ENCODE results near the gene MAP3K7CL. TPM values are rescaled to one million over a fixed set of nuclear protein-coding genes. Genes with fewer than 3 reads are reported as not detected.
"Not testable (repeated sequence)": the region's sequence is repeated elsewhere in the genome, so short reads cannot be mapped to it uniquely, and the experiment has no call there.

The MAP3K7CL gene
- polyA plus RNA-seq, 1 donor = 9.6 TPM

DNA sequence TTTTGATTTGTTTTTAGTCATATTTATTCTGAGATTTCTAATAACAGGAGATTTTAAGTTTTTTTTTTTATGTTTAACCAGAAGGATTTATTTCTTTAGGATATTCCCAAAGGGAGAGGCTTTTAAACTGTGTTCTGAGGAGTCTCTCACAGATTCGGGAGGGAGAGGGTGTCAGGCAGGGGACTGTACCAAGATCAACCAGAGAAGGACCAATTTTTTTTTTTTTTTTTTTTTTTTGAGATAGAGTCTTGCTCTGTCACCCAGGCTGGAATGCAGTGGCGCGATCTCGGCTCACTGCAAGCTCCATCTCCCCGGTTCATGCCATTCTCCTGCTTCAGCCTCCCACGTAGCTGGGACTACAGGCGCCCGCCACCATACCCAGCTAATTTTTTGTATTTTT lies 37.0 kb downstream of the MAP3K7CL start:
- DNase-seq = not testable (repeated sequence)

DNA sequence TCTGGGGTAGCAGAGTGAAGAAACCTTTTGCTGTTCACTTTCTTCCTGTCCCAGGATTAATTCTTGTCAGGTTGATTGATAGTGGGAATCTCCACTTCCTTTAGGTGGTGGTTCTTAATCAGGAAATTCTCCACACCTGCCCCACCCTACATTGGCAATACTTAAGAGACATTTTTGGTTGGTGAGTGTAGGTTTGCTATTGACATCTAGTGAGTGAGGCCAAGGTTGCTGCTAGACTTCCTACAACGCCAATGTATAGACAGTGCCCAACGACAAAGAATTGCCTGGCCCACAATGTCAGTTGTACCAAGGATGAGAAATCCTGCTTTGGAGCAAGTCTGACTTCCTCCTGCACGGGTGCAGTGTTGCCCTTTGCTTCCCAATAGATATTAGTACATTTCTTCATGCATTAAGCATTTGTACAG lies 38.5 kb downstream of the MAP3K7CL start:
- DNase-seq = no peak

DNA sequence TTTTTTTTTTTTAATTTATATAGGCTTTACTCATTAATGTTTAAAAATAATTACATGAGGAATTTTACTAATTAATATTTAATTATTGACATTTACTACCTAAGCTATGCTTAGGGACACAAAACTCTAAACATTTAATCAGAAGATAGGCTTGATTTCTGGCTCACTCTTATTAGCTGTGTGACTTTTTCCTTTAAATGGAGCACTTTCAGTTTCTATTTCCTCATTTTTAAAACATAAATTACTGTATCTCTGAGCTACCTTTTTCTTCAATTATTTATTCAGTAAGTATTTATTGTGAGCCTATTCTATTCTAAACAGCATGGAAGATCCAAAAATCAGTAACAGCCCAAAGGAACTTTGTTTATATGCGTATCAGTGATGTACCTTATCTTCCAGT lies 40.5 kb downstream of the MAP3K7CL start:
- no peak for DNase-seq

DNA sequence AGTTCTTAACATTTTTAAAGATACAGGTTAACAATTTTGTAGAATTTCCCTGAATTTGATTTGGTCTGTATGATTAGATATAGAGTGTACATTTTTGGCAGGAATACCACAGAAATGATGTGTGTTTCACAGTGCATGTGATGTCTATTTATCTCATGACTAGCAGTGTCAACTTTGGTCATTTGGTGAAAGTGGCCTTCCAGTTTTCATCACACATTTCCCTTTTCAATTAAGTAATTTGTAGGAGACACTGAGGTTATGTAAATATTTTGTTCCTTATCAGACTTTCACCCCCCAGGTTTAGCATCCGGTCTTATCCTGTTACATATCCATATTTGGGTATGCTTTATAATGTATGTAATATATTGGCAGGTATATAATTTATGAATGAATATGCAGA lies 41.8 kb downstream of the MAP3K7CL start:
- no peak for DNase-seq

DNA sequence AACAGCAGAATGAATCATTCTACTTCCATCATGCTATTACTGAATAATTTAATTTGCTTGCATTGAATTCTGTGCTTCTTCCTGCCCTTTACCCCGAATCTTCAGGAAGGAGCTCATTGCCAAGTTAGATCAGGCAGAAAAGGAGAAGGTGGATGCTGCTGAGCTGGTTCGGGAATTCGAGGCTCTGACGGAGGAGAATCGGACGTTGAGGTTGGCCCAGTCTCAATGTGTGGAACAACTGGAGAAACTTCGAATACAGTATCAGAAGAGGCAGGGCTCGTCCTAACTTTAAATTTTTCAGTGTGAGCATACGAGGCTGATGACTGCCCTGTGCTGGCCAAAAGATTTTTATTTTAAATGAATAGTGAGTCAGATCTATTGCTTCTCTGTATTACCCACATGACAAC lies 44.2 kb downstream of the MAP3K7CL start:
- no peak for DNase-seq

DNA sequence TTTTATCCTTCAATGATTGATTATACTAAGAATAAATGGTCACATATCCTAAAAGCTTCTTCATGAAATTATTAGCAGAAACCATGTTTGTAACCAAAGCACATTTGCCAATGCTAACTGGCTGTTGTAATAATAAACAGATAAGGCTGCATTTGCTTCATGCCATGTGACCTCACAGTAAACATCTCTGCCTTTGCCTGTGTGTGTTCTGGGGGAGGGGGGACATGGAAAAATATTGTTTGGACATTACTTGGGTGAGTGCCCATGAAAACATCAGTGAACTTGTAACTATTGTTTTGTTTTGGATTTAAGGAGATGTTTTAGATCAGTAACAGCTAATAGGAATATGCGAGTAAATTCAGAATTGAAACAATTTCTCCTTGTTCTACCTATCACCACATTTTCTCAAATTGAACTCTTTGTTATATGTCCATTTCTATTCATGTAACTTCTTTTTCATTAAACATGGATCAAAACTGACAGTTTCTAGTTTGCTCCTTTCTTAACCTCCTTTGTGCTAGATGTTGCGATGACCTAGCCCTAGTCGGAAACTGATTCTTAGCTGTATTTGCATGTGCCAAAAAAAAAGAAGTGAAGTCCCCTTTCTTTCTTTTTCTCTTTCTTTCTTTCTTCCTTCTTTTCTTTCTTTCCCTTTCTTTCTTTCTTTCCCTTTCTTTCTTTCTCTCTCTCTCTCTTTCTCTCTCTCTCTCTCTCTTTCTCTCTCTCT lies 45.1 kb downstream of the MAP3K7CL start:
- no peak for DNase-seq

DNA sequence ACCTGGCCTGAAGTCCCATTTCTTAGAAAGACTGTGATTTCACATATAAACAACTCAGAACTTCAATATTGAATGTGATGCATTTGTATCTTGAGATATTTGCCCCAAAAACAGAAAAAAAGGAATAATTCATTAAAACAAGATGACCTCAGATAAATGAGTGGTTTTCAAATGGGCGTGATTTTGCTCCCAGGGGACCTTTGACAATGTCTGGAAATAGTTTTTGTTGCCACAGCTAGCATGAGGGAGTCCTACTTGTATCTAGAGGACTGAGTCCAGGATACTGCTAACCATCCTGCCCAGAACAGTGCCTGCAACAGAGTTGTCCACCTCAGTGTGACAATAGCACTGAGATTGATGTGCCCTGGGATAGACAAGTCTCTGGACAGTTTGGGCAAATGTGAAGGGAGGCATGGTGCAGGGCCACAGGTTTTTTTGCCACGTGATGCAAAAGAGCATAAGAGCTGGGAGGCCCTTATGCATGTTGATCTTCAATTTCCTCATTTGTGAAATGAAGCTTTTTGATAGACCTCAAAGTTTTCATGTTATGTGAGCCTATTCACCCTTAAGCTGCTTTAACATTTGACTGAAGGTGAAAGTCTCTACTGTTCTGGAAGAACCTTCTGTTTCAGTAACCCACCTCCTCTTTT lies 46.2 kb downstream of the MAP3K7CL start:
- no peak for DNase-seq

DNA sequence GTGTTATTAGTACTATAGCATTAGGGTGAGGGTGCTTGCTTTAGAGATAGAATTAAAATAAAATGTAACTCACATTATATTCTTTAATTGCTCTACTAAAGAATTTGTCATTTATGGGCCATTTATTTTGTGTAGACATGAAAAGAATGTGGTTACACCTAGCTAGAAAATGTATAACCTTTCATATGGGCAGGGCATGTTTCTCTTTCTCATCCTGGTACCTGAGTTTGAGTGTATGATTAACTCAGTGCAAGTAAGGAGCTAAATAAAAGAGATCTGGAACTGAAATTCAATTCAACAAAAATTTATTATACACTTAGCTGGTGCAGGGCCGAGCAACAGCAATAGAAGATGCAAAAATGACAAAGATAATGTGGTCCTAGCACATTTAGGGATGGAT lies 47.4 kb downstream of the MAP3K7CL start:
- no peak for DNase-seq

DNA sequence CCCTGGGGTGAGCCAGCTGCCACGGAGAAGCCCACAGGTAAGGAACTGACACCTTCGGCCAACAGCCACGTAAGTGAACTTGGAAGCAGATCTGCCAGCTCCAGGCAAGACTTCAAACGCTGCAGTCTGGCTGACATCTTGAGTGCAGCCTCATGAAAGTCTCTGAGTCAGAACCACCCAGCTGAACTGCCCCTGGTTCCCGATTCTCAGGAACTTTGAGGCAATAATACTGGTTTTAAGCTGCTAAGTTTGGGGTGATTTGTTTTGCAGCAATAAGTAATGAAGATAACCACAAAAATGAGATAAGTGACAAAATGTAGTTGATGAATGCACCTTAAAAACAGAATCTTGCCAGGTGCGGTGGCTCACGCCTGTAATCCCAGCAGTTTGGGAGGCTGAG lies 48.5 kb downstream of the MAP3K7CL start:
- no peak for DNase-seq

DNA sequence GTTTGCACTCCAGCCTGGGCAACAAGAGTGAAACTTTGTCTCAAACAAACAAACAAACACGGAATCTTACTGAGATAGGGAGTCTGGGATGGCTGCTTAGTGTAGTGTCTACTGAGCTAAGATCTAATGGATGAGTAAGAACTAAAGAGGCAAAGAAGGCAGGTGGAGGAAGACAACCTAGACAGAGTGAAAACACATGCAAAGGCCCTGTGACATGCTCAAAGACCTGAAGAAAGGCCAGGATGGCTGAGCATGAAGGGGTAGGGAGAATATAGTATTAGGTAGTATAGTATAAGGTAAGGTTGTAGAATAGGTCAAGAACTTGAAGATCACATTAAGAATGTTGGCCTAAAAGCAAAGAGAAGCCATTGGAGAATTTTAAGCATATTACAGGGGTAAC lies 49.1 kb downstream of the MAP3K7CL start:
- DNase-seq = no peak

DNA sequence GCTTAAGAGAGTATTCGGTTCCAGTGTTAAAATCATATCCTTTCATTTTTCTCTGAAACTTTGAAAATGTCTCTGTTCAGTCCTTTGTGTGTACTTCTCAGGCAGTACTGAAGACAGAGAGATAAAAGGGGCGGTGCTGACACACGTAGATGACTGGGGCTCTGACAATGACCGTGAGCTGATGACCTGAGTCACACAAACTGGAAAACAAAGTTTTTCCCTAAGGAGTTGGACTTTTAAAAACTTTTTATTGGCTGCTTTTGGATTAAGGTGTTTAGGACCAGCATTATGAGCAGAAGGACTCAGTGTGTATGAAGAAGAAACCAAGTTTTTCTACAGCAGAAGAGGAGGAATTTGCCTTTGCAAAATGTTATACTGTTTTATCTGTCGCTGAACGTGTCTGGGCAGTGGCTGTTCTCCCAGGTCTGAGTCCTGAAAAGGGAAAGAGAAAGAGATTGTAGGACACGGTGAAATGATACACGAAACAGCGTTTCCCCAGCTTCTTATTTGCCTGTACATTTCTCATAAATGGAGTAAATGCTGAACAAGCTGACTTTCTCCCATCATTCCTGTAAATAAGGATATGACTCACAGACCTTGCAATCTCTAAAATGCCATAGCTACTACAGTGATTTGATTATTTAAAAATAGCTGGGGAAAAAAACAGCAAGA lies 51.5 kb downstream of the MAP3K7CL start:
- no peak for DNase-seq

DNA sequence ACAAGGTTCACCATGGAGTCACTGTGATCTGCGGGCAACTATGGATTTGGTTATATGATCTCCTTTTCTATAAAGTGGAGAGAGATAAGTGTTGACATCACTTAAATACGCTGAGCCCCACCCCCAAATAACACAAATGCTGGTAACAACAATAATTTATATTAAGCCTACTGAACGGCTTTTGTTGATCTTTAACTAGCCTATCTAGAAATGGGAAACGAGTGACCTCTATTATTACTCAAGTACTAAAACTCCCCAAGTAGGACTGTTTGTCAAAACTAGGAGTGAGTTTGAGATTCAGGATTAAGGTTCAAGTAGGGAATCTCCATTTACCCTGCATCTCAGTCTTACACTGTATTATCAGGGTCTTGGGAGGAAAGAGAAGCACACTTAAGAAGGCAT lies 52.2 kb downstream of the MAP3K7CL start:
- no peak for DNase-seq

DNA sequence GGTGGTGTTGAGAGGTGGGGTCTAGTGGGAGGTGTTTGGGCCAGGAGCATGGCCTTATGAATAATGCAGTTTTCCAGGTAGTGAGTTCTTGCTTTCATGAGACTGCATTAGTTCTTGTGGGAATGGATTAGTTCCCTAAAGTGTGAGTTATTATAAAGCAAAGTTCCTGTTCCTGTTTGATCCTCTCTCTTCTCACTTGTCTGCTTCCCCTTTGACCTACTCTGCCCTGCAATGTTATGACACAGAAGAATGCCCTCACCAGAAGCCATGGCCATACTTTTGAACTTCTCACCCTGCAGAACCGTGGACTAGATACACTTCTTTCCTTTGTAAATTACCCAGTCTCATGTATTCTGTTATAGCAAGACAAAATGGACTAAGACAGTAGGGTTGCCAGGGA lies 53.6 kb downstream of the MAP3K7CL start:
- DNase-seq = no peak

DNA sequence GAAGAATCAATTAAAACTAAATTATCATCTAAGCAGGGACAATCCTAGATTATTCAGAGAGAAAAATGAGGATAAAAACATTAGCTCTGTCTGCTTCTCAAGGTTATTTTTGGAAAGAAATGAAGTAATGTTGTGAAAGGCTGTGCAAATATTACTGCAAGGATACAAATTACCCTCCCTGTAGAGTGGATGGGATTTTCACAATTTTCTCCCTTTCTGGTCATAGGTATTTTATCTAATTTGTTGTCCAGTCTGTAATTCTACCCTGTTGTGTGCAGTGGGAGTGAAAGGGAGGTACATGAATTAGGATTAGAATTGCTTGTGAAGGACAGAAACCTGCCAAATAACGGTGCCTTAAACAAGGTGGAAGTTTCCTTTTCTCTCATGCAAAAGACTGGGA lies 54.7 kb downstream of the MAP3K7CL start:
- DNase-seq = no peak

DNA sequence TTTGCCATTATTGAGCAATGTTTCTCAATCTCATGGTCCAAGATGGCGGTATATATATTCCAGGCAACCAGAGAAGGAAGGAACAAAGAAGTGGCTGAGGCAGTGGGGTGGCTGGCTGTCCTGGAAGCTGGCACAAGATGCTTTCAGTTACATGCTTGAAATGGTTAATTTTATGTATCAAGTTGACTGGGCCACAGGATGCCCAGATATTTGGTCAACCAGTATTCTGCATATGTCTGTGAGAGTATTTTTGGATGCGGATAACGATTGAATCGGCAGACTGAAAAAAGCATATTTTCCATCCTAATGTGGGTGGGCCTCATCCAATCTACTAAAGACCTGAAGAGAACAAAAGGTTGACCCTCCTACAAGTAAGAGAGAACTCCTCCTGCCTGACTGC lies 55.2 kb downstream of the MAP3K7CL start:
- DNase-seq = no peak

DNA sequence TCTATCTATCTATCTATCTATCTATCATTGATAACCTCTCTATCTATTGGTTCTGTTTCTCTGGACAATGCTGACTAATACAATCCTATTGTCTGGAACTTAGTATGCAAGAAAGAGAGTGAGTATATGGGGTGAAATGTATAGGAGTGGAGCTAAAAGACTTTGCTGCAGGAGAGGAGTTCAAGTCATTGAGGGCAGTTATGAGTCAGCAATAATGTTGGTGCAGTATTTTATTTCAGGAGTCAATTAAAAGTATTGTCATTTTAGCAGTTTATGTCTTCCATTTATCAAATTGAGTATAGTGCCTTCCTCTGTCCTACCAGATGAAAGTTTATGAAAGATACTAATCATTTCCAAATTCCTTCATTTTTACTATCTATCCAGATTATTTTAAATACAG lies 55.8 kb downstream of the MAP3K7CL start:
- no peak for DNase-seq

DNA sequence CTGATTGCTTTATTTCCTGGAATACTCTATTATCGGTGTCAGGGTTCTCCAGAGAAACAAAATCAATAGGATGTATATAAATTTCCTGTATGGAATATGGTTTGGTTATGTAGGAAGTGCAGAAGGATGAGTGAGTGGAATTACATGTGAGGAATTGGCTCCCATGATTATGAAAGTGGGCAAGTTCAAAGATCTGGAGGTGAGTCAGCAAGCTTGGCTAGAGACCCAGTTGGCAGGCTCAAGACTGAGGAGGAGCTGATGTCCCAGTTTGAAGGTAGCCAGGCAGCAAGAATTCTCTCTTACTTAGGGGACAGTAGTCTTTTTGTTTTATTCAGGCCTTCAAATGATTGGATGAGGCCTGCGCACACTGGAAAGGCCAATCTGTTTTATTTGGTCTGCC lies 57.5 kb downstream of the MAP3K7CL start:
- DNase-seq = no peak

DNA sequence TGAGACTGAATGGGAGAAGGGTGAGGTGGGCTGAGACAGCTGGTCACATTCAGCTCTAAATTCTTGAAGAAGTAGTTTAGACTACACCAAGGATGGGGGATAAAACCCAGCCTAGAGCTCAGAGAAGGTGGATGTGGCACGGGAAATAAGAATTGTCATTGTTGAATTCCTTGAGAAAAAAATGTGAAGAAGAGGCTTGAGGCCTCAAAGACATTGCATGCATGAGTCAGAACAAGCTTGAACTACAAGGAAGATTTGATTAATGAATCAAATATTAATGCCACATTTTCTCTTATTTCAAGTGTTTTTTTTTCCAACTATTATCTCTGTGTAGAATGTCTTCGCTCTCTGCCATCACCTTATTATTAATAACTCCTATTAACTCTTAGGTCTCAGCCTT lies 58.9 kb downstream of the MAP3K7CL start:
- no peak for DNase-seq

DNA sequence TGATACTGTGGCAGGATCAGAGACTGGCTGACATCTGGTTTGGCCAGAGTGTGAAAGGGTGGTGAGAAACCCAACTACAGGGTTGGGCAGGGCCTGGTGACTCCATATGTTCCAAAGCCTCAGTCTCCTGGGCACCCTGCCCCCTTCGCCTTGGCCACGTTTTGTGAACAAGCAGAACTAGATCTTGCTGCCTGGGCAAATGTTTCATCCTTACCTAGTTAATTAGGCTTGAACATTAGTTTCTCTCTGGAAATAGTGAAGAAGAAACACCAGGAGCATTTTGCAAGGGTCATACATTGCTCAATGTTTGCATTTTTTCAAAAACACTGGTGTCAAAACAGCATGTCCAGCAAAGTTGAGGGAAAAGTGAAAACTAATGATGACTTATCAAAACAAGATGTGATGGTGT lies 60.5 kb downstream of the MAP3K7CL start:
- no peak for DNase-seq

DNA sequence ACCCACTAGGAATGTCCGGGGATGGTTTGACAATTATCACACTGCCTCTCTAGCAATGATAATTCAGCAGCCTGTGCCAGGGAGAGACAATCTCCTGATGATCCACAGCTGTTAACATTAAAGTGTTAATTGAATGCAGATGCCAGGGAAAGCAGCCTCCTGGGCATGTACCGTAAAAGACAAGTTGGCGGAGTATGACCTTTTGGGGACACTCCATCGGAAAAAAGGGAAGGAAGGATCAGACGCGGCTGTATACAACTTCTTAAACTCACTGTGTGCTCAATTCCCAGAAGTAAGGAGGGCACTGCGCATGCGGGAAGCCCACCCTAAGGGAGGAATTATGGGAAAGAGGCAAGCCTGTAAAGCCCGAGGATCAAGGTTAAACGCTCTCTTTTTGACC lies 62.6 kb downstream of the MAP3K7CL start:
- no peak for DNase-seq

DNA sequence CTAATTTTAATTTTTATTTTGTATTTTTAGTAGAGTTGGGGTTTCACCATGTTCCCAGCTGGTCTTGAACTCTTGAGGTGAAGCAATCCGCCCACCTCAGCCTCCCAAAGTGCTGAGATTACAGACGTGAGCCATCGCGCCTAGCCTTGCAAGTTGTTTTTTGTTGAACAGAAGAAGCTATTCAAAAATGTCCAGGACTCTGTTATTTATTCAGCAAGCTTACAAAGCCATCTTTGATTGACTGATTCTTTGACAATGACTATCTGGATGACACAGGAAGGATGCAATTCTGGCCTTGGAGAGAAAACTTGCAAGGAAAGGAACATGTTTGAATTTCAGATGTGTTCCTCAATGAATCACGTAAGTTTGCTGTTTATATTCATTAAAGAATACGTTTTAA lies 63.5 kb downstream of the MAP3K7CL start:
- no peak for DNase-seq

DNA sequence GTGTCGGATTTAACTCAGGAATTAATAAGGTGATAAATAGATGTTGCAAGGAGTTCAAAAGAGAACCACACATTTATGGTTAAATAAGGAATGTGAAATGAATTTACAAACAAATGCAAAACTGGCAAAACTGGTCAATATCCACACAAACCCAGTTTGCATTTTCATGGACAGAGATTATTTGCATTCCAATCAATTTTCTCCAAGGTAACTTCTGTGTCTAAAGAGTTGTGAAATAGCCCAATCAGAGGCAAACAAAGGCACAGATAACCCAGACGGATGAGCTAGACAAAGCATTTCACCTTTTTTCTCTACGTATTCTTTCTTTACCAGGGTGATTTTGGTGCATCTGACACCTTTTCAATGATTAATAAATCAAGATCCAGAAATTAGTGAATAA lies 63.9 kb downstream of the MAP3K7CL start:
- no peak for DNase-seq

DNA sequence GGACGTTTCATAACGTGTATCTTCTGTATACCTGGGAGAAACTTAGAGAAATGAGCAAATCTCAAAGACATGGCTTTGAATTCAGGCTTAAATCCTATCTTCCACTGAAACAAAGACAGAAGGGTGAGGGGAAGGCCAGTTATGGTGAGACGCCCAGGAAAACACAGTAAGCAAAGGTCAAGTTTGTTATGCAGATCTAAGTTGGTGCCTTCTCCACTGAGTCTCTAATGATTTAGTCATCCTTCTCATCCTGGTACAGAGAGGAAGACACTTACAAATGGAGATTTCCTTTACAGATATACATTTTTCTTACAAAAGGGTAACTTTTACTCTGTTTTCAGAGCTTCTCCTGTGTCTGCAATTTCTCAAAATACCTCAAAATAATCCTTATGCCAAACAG lies 64.4 kb downstream of the MAP3K7CL start:
- DNase-seq = no peak
